ENCODE measurements around the gene KRTAP5-2.

DNA sequence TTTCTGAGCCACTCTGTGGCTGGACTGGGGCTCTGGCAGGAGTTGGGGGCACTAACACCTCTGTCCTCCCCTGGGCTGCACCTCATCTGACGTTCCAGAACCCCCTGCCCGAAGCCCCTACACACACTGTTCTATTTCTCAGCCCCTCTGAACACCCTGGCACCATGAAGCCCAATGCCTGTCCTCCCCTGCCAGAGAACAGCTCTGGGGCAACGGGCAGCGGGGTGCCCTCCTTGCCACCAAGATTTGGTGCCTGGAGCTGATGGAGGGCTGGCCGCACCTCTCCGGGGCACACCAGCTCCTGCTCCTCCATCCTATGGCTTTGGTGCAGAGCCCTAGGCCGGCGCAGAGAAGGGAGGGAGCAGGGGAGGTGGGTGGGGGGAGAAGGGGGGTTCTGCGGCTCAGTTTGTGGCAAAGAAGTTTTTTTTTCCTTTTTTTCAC lies 42.4 kb downstream of the KRTAP5-2 start:
- no peak for TF ChIP-seq EP300 (IDR thresholded peaks at IDR 0.05)
- TF ChIP-seq CTCF (IDR thresholded peaks at IDR 0.05): no peak
- no peak for TF ChIP-seq POLR2A (IDR thresholded peaks at IDR 0.05)
- TF ChIP-seq POLR2AphosphoS5 (IDR thresholded peaks at IDR 0.05): no peak
